ENCODE data around the gene NEK9. TPM values are rescaled to one million over a fixed set of nuclear protein-coding genes. Genes with fewer than 3 reads are reported as not detected.
"Not testable (repeated sequence)": the region's sequence is repeated elsewhere in the genome, so short reads cannot be mapped to it uniquely, and the experiment has no call there.

Gene NEK9
- total and polyA plus RNA-seq, 2 experiments from 2014 or later, result 16.3 to 31.1 TPM

- Histone ChIP-seq H3K9me2 (ENCODE audit: insufficient read depth) (no peaks in the 10 kb centered on the region), H4K20me1 (replicated peaks; ENCODE audit: insufficient read depth) (peaks cover 20% of the 10 kb centered on the region; the same call in 1 of the 2 replicates), H3K27me3 (ENCODE audit: insufficient read depth) (no peaks in the 10 kb centered on the region), H3K4me2 (no peak overlapping the region), H3K79me2 (replicated peaks; ENCODE audit: insufficient read depth) (peaks cover 41% of the 10 kb centered on the region), H3K36me3 (ENCODE audit: insufficient read depth) (peaks cover 6% of the 10 kb centered on the region; the same call in 1 of the 2 replicates), H3K4me3 (no peak overlapping the region), H3F3A (replicated peaks; ENCODE audit: low read depth) (no peaks in the 10 kb centered on the region), H3K27ac (ENCODE audit: low read depth) (no peak overlapping the region), H3K4me1 (ENCODE audit: insufficient read depth) (peaks cover 17% of the 10 kb centered on the region; the same call in 1 of the 2 replicates), H2AFZ (no peak overlapping the region)
- no peak for TF ChIP-seq CREB1 (CRISPR knock-in tag; IDR thresholded peaks at IDR 0.05; ENCODE audit: low read depth)
- TF ChIP-seq ZNF462 (CRISPR knock-in tag; IDR thresholded peaks at IDR 0.05), result no peak
- Mint-ChIP-seq H3K27ac (no peak overlapping the region), H3K36me3 (ENCODE audit: low read depth) (peaks cover 18% of the 10 kb centered on the region), H3K27me3 (ENCODE audit: insufficient read depth, low read depth, poor library complexity) (no peaks in the 10 kb centered on the region), H3K4me3 (no peak overlapping the region), H3K9me3 (no peaks in the 10 kb centered on the region), H3K4me1 (peaks cover 21% of the 10 kb centered on the region)
- no peak for ATAC-seq
- DNase-seq (ENCODE audit: low spot score), result no peak
Measured at GRCh38 chr14:75151851-75152250, 25.0 kb upstream of the NEK9 start.

GRCh38 chr14:75150637-75151036 is 23.8 kb upstream of the NEK9 start:
- H3K27ac ChIP-seq (ENCODE audit: low read depth); H3K9me2 ChIP-seq (ENCODE audit: insufficient read depth); H3K4me2 ChIP-seq; H3K4me3 ChIP-seq; ATAC-seq; H3K27me3 ChIP-seq (ENCODE audit: insufficient read depth); H3F3A ChIP-seq (replicated peaks; ENCODE audit: low read depth); DNase-seq (ENCODE audit: low spot score); H3K27ac Mint-ChIP-seq; H3K27me3 Mint-ChIP-seq (ENCODE audit: insufficient read depth, low read depth, poor library complexity); H2AFZ ChIP-seq; H3K9me3 Mint-ChIP-seq; H3K4me3 Mint-ChIP-seq: not testable (repeated sequence)
- Histone ChIP-seq H3K79me2 (replicated peaks; ENCODE audit: insufficient read depth) (peaks cover 30% of the 10 kb centered on the region), H3K4me1 (ENCODE audit: insufficient read depth) (peaks cover 17% of the 10 kb centered on the region; the same call in 1 of the 2 replicates), H3K36me3 (ENCODE audit: insufficient read depth) (peaks cover 13% of the 10 kb centered on the region; the same call in 1 of the 2 replicates), H4K20me1 (replicated peaks; ENCODE audit: insufficient read depth) (peaks cover 12% of the 10 kb centered on the region; the same call in 1 of the 2 replicates)
- H3K36me3 Mint-ChIP-seq (ENCODE audit: low read depth), result peaks cover 27% of the 10 kb centered on the region
- H3K4me1 Mint-ChIP-seq, result peaks cover 21% of the 10 kb centered on the region
